K562 (cell line): Measurements from ENCODE around the gene CASKIN1. TPM values are rescaled to one million over a fixed set of nuclear protein-coding genes. Genes with fewer than 3 reads are reported as not detected.

Source experiments
- C11orf30 ChIP-seq: fragments of 450-650 bp; IDR thresholded peaks from 2 replicates; pipeline ENCODE4 v1.6.1; 2016; ENCODE audit warnings: low read depth, mild to moderate bottlenecking
- CBX5 ChIP-seq: IDR thresholded peaks from 2 replicates; pipeline ENCODE4 v1.6.1; 2014; ENCODE audit warnings: low read depth, borderline replicate concordance
- ETV1 ChIP-seq: fragments of 450-650 bp; conservative IDR thresholded peaks from 2 replicates; pipeline ENCODE4 v1.6.1; 2016; ENCODE audit warnings: missing genetic modification characterization, control low read depth, low read depth, missing compliant biosample characterization
- EZH2 ChIP-seq: IDR thresholded peaks from 2 replicates; pipeline ENCODE4 v1.6.1; 2012; ENCODE audit warnings: low read depth, mild to moderate bottlenecking, inconsistent platforms, low read length, borderline replicate concordance
- HES1 ChIP-seq: fragments of 450-650 bp; IDR thresholded peaks from 2 replicates; pipeline ENCODE4 v1.6.1; 2016; ENCODE audit warnings: low read depth, mild to moderate bottlenecking, moderate library complexity
- HMGN3 ChIP-seq: IDR thresholded peaks from 2 replicates; pipeline ENCODE4 v1.6.1; 2011; ENCODE audit warnings: borderline replicate concordance, low read depth, mild to moderate bottlenecking, mixed read lengths, low read length; ENCODE audit not compliant: insufficient read length; ENCODE audit errors: extremely low read depth
- IRF2 ChIP-seq: sonication (generic); formaldehyde crosslinking; IDR thresholded peaks from 2 replicates; pipeline ENCODE4 v1.8.1; 2022; ENCODE audit warnings: mild to moderate bottlenecking, missing genetic modification reagents
- MCM3 ChIP-seq: fragments of 450-650 bp; IDR thresholded peaks from 2 replicates; pipeline ENCODE4 v1.6.1; 2016
- PCBP1 ChIP-seq: fragments of 200-400 bp; formaldehyde crosslinking; IDR thresholded peaks from 2 replicates; pipeline ENCODE4 v1.6.1; 2018; ENCODE audit warnings: mild to moderate bottlenecking, low read depth, low read length; ENCODE audit not compliant: poor library complexity, severe bottlenecking
- PHF8 ChIP-seq: fragments of 200-600 bp; sonication (generic); IDR thresholded peaks from 2 replicates; pipeline ENCODE4 v1.6.1; 2012; ENCODE audit warnings: mixed run types, mild to moderate bottlenecking, inconsistent platforms, low read length, moderate library complexity, borderline replicate concordance
- POLR2AphosphoS5 ChIP-seq: IDR thresholded peaks from 2 replicates; pipeline ENCODE4 v1.6.1; 2011; ENCODE audit warnings: mild to moderate bottlenecking, low read depth, low read length, moderate library complexity; ENCODE audit not compliant: control insufficient read depth, insufficient read depth
- POLR2G ChIP-seq: fragments of 200-400 bp; formaldehyde crosslinking; IDR thresholded peaks from 2 replicates; pipeline ENCODE4 v1.6.1; 2017; ENCODE audit warnings: low read depth, mild to moderate bottlenecking, antibody characterized with exemption, low read length, moderate library complexity
- PTRF ChIP-seq: fragments of 450-650 bp; IDR thresholded peaks from 2 replicates; pipeline ENCODE4 v1.6.1; 2016; ENCODE audit warnings: mild to moderate bottlenecking, missing genetic modification characterization, missing compliant biosample characterization
- SMAD1 ChIP-seq: fragments of 150-350 bp; IDR thresholded peaks from 2 replicates; pipeline ENCODE4 v1.6.1; 2014; ENCODE audit warnings: low read length, low read depth; ENCODE audit not compliant: partially characterized antibody
- SRSF3 ChIP-seq: fragments of 200-400 bp; formaldehyde crosslinking; IDR thresholded peaks from 2 replicates; pipeline ENCODE4 v1.6.1; 2016; ENCODE audit warnings: mild to moderate bottlenecking, low read length, moderate library complexity; ENCODE audit not compliant: insufficient read depth
- YBX1 ChIP-seq: fragments of 450-650 bp; IDR thresholded peaks from 2 replicates; pipeline ENCODE4 v1.7.1; 2016; ENCODE audit warnings: mild to moderate bottlenecking
- YY1 ChIP-seq, 3 experiments: IDR thresholded peaks; 2 replicates each; pipeline ENCODE4 v1.6.1; 2011; ENCODE audit warnings: low read length in 2 of 3, mild to moderate bottlenecking in 2 of 3, moderate library complexity in 2 of 3, borderline replicate concordance in 1 of 3, control low read depth in 1 of 3, low read depth in 1 of 3; ENCODE audit not compliant: insufficient read depth in 3 of 3, insufficient replicate concordance in 2 of 3, control insufficient read depth in 1 of 3, insufficient read length in 1 of 3; ENCODE audit errors: extremely low read depth in 1 of 3
- ZC3H4 ChIP-seq: sonication (generic); formaldehyde crosslinking; IDR thresholded peaks from 2 replicates; pipeline ENCODE4 v1.9.0; 2021; ENCODE audit warnings: missing genetic modification reagents, borderline replicate concordance
- ZNF512 ChIP-seq: IDR thresholded peaks from 2 replicates; pipeline ENCODE4 v1.6.1; 2016; ENCODE audit warnings: missing genetic modification characterization, missing compliant biosample characterization
- ZNF583 ChIP-seq: fragments of 250-450 bp; sonication (Bioruptor Pico); IDR thresholded peaks from 2 replicates; pipeline ENCODE4 v1.4.0; 2020
- ZNF830 ChIP-seq: fragments of 250-450 bp; sonication (Bioruptor Pico); IDR thresholded peaks from 2 replicates; pipeline ENCODE4 v1.5.0; 2021; ENCODE audit warnings: mild to moderate bottlenecking
- polyA plus RNA-seq, 8 experiments: library from polyadenylated mRNA; depleted of rRNA in 4 of 8; stranded (reverse) in 5 of 8; unstranded in 3 of 8; fragments of >200 nt; fragmentation: Nextera tagmentation in 2 of 8; fragmentation: Illumina TruSeq in 1 of 8; extraction: Ambion mirVana in 2 of 8; extraction: Trizol in 1 of 8; gene quantifications; 2 replicates each; pipeline versions ENCODE4 v1.2.1 to v1.2.3, GENCODE V29; 2011 to 2014; ENCODE audit warnings: inconsistent platforms in 1 of 8, missing spikeins in 1 of 8
- total RNA-seq, 7 experiments: library from RNA; depleted of rRNA in 6 of 7; stranded (reverse); fragments of >200 nt in 6 of 7; fragmentation: Illumina TruSeq in 2 of 7; extraction: Trizol in 2 of 7; gene quantifications; 2 replicates each; pipeline versions ENCODE4 v1.2.1 to v1.2.3, GENCODE V29; 2011 to 2021; ENCODE audit warnings: low replicate concordance in 1 of 7
- TF ChIP-seq, protein P1 (sequence below): sonication (generic); formaldehyde crosslinking; IDR thresholded peaks from 2 replicates; pipeline ENCODE4 v1.8.0; 2022; ENCODE audit warnings: mild to moderate bottlenecking, missing genetic modification reagents

The CASKIN1 gene
- total and polyA plus RNA-seq, 9 of the 15 experiments (the other 6 are each of a cell fraction or from before 2014, with no cell fraction given), result 0.15 to 4.5 (median 1.5) TPM; not detected in 2

GRCh38 chr16:2155091-2155950 lies 41.1 kb downstream of the CASKIN1 start, which contains the start of gene TRAF7 (continued):
- TF ChIP-seq ZNF830 (CRISPR knock-in tag) (peak; percentile 72; the same call in 1 of the 2 replicates), ZNF512 (tag) (no peak), PHF8 (peak; percentile 98), YY1 (IDR thresholded peaks at IDR 0.05; ENCODE audit: borderline replicate concordance in 1 of 3, control insufficient read depth in 1 of 3, extremely low read depth in 1 of 3, insufficient read depth in 3 of 3, insufficient read length in 1 of 3, insufficient replicate concordance in 2 of 3, low read depth in 1 of 3, low read length in 2 of 3) (peak in 2 of 3 experiments; percentile 69 to 75), ZC3H4 (no peak), PTRF (tag) (no peak), CBX5 (no peak), ETV1 (tag) (peak; percentile 92), SRSF3 (no peak), IRF2 (CRISPR knock-in tag) (no peak), MCM3 (no peak), HES1 (no peak), YBX1 (no peak), C11orf30 (no peak), EZH2 (no peak), ZNF583 (CRISPR knock-in tag) (peak; percentile 47), SMAD1 (peak; percentile 98), POLR2G (peak; percentile 100), PCBP1 (peak; percentile 30), POLR2AphosphoS5 (peak; percentile 100), HMGN3 (peak; percentile 40)
- TF ChIP-seq, protein P1, sequence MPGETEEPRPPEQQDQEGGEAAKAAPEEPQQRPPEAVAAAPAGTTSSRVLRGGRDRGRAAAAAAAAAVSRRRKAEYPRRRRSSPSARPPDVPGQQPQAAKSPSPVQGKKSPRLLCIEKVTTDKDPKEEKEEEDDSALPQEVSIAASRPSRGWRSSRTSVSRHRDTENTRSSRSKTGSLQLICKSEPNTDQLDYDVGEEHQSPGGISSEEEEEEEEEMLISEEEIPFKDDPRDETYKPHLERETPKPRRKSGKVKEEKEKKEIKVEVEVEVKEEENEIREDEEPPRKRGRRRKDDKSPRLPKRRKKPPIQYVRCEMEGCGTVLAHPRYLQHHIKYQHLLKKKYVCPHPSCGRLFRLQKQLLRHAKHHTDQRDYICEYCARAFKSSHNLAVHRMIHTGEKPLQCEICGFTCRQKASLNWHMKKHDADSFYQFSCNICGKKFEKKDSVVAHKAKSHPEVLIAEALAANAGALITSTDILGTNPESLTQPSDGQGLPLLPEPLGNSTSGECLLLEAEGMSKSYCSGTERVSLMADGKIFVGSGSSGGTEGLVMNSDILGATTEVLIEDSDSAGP (CRISPR knock-in tag), result no peak
